GM19238 (cell line): ENCODE measurements around the gene SERPINA5.

Experiments
- DNase-seq: peaks from one replicate; pipeline ENCODE4 v3.0.0; 2011; ENCODE audit warnings: low spot score; ENCODE audit not compliant: insufficient read length

Gene SERPINA5, protein sequence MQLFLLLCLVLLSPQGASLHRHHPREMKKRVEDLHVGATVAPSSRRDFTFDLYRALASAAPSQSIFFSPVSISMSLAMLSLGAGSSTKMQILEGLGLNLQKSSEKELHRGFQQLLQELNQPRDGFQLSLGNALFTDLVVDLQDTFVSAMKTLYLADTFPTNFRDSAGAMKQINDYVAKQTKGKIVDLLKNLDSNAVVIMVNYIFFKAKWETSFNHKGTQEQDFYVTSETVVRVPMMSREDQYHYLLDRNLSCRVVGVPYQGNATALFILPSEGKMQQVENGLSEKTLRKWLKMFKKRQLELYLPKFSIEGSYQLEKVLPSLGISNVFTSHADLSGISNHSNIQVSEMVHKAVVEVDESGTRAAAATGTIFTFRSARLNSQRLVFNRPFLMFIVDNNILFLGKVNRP

DNA sequence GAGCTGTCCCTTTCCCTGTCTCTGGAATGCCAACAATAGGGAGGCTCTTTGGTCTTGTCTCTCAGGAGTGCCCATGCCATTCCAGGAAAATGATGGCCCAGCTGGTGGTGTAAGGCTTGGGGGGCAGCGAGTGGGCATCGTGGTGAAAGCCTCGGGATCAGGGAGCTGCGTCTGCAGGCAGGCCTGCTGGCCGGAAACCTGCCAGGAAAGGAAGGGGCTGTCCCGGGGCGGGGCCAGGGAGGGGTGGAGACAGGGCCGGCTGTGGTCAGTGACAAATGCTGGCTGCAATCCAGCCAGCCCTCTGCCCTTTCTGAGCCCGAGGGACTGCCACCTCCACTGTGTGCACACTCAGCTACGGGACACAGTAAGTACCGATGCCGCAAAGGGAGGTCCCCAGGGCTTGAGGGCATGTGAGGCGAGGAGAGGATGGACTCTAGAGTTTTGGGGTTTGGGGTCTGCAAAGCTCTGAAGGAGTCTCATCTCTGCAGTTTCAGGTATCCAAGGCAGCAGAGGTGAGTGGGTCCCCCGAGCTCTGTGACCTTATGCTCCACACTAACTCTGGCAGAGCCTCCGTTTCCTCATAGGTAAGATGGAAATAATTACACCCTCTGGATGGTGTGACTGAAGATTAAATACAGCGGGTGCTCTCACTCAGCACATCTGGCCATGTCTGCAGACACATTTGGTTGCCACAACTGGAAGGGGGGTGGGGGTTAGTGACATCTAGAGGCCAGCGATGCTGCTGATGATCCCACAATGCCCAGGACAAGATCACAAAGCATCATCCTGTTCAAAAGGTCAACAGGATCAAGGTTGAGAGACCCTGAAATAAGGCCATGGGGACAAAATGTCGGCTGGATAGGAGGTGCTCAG, at the start of gene SERPINA5:
SERPINA5 (plus strand) TSS at position 300 of the 873 bp plus-strand sequence. CDS start 5,937 bp downstream, outside the sequence.
- DNase-seq = no peak

DNA sequence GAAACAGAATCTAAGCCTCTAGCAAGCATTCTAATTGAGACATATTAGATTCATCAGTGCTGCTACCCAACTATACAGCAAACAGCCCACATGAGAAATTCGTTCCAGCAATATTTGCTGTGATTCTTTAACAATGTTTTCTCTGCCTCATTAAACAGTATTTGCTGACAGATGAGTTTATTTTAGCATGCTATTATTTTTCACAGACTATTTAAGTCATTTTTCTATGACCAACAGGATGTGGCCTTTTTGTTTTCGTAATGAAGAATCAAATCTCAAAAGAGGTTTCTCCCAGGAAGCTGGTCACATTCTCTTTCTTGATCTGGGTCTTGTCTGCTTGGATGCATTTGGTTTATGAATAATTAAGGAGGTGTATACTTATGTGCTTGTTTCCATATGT, 48.8 kb upstream of the SERPINA5 start:
- DNase-seq = no peak

DNA sequence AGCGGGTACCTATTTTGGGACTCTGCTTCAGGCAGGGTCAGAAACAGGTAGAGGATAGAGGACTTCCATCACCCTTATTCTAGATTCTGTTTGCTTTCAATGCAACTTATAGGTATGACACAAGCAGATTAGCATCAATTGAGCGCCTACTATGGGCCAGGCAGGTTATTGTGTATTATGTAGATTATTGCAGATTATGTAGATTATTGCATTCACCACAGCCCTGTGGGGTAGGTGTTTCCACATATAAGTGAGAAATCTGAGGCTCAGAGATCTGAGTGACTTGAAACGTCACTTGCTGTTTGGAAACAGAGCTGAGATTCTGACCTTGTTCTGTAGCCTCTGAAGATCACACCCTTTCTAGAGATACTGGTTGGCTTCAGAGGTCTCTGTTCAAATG, 45.7 kb upstream of the SERPINA5 start:
- DNase-seq = no peak

DNA sequence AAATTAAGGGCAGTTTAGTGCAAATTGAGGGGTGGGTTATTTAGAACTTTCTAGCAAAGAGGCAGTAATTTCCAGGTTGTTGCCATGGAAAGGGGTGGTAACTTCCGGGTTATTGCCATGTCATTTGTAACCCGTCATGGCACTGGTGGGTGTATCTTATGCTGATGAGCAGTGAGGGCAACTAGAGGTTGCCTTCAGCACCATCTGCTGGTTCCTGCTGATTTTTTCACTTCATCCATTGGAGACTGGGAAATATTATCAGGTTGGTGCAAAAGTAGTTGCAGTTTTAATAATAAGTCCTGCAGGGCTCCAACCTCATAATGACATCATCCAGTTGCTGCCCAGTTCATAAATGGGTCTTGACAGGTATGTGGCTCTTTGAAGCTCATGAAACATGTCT, 44.4 kb upstream of the SERPINA5 start:
- no peak for DNase-seq

DNA sequence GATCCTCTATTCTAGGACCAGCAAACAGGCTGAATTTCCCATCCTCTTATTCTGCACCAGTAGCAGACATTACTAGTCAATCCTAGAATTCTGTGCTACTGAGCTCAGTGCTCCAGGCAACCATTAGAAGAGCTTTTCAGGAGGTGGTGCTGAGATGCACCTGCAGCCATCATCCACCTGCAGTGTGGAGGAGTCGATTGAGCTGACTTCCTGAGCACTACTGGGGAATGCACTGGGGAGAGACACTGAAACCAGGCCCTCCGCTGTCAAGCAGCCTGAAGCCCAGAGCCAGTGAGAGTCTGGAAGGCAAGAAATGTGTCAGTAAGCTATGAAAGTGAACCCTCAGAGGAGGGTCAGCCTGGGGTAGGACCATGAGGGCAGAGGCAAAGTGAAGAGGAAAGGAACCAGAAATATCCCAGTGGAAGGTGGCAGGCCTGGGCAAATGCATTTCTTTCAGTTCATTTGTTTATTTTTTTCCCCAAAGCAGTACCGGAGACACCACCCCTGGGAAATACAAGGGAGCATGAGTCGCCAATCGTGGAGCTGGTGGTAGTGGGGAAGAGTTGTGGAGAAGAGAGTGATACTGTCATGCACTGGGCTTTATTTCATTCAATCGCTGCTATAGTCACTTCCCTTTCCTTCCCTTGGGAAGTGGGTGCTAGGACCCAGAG, 43.0 kb upstream of the SERPINA5 start:
- DNase-seq = no peak

DNA sequence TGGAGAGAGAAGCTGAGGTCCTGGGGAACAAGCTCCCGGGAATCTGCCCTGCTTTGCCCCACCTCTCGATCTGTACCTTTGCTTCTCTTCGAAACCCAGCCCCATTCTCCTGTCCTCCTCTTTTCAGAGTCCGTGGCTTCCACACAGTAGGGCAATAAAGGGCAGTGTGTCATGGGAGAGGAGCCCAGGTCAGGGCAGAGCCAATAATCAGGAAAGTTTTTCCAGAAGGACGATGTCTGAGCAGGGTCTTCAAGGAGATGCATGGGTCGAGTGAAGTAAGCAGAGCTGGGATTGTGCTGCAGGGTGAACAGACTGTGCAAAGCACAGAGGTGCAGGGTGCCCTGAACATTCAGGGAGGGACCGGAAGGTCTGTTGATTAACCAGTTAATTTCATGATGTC, 42.0 kb upstream of the SERPINA5 start:
- DNase-seq = no peak

DNA sequence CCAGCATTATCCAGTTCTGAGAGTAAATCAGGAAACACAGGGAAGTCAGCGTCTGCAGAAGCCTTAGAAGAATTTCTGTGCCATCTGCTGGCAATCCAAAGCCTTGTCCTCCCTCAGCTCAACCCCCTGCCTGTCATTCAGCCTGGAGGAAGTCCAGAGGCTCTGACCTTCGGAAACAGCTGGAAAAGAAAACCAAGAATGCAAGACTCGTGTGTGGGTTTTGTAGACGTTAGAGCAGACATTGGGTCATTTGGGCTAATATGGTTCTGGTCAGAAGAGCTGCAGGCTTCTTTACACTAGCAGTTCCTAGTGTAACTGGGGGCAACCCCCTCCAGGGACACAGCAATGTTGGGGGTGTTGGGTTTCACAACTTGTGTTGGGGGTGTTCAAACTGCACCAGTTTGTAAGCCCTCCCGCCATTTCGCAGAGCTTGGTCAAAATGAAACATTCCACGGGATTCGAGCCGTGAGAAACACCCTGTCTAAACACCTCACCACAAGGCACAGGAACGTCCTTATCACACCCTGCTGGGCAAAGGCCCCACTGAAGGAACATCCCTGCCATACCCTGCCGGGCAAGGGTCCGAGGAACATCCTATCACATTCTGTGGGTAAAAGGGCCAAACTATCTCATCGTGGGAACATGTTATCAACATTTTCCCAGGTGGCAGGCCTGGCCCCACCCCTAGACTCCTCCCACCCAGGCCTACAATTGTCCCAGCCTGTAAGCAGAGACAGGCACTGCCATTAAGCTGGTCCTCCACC, 41.0 kb upstream of the SERPINA5 start:
- DNase-seq = no peak

DNA sequence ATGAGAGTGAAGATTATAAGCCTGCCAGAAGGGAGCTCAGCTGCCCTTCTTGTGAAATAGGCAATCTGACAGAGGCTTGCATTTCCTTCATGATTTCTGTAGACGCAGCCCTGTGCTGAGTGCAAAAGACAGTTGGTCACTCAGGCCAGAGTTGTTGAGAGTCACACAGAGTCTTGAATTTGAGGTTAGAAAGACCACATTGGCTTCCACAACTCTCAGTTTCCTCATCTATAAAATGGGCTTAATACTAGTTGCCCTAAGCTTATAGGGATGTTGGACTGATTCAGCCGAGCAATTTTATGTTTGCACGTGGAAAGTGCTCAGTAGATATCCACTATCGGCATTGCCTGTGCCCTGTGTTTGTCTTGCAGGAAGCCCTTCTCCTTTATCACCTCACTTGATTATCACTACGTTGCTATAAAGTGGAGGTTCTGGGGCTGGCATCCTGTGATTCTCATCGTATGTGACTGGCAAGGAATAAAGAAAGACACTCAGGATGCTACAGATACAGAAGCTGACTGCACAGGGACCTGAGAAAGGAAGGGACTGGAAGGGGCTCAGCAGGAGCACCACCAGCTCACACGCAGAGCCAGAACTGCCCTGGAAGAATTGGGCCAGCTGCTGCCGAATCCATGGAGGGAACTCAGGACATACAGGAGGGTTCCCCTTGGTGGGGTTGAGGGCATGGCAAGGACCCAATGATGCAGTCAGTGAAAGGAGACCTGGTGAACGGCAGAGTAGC, 39.8 kb upstream of the SERPINA5 start:
- no peak for DNase-seq

DNA sequence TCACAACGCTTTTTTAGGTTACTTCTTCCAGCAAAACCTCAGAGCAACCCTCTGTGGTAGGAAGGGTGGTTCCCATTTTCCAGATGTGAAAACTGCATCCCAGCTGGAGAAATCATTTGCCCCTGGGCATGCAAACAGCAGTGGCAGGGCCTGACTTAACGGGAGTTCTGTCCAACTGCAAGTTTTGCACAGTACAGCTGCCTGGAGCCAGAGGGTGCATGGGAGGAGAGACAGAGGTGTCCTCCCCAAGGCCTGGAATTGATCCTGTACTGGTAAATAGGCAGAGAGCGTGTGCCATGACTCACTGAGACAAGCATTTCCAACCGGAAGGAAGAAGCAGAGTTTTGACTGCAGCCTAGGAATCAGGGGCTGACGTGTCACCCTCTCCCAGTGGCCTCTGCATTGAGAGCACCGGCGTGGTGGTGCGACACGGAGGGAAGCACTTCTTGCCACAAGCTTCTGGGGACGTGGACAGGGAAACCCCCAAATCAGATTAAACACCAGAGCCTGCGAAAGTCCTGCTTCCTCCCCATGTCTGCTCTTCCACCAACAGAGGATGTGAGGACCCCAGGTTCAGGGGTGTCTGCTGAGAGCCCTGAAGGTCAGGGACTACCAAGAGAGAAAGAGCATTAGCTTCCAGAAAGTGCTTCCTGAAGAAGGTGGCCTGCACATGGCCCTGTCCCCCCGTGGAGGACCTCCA, 39.0 kb upstream of the SERPINA5 start:
- no peak for DNase-seq

DNA sequence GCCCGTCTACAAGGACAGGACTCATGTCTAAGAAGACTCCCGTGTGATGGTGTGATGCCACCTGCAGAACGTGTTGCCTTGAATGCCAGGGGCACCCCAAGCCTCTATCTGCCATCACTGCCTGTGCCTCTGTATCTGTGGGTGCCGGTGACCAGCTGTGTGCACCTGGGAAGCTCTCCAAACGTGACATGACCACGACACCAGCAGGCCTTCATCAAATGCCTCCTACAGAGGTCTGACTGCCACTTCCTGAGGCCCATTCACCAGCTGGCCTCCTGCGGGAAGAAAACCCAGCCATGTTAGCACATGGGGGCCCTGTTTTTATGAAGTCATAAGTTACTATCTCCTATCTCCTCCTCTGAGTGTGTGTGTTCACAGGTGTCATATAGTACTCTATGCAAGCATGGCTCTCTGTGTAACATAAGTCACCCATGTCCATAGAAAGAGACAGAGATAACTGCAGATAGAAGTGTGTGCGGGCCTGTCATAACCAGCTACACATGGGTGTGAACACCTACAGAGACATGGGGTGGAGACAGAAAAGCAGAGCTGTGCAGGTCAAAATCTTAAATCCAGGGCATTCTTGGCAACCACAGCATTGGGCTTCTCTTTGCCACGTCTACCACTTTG, 38.3 kb upstream of the SERPINA5 start:
- no peak for DNase-seq

DNA sequence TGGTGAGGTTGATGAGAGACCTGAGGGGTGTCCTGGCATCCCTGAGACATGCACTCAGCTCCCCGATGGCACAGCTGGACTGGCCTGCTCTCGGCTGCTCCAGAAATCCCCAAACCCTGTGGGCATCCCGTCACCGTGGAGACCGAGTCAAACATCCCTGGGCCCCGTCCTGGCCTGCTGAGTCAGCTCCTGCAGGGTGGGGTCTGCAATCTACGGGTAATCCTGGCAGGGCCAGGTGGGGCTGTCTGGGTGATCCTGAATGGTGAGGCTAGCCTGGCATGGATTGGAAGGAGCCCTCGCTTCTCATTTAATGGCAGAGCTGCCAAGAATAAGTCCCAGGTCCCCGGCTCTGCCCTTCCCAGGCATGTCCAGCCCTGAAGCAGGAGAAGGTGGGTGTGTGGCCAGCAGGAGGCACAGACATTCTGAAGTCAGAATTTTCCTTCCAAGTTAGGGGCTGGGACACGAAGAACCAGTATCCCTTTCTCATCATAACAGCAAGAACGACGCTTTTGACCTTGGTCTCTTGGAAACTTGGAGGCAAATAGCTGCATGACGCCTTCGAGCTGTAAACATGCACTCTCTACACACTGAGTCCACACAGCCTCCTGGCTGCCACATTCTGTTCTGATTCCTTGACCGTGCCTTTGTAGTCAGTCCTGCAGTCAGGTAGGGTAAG, 37.6 kb upstream of the SERPINA5 start:
- DNase-seq = no peak

DNA sequence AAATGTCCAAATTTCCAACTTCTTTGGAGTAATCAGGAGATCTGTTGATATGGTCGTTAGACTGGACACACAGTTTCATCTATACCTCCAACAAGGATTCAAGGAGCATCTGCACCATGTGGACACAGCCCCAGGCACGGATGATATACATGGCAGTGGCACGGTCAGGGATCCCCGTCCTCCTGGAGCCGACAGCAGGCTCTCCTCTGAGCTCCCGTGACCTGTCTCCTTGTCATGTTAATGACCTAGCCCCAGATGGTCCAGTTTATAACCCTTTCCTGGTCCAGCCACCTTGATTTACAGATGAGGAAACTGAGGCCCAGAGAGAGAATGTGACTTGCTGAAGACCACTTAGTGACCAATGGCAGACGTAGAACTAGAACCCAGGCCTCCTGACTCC, 36.5 kb upstream of the SERPINA5 start:
- no peak for DNase-seq

DNA sequence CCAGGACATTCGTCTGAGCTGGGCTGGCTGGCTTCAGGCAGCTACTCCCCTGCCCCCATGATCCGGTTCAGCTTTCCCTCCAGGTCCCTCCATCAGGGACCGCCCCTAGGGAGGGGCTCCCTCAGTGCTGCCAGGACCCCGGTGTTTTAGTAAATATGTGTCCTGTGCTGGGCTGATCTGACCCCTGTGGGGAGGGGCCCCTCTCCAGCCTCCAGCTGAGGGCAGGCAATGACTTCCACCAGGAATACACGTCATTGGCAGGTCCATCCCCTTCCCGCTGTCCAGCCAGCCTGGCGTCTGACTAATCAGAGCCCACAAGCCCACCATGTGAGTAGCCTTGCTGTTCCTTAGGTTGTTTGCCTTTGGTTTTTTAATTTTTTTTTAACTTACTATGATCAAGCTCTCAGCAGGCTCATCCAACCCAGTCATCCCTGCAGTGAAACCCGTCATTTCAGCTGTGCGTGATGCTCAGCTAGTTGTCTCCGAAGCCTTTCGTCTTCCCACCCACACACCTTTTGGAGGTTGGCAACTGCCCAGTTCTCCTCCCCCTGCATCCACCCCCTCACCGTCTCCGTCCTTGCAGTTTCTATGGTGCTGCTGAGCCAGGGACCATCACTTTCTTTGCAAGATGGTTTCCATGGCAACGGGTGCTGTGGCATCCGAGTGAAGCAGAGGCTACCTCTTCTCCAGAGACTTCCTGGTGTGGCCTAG, 35.9 kb upstream of the SERPINA5 start:
- no peak for DNase-seq

DNA sequence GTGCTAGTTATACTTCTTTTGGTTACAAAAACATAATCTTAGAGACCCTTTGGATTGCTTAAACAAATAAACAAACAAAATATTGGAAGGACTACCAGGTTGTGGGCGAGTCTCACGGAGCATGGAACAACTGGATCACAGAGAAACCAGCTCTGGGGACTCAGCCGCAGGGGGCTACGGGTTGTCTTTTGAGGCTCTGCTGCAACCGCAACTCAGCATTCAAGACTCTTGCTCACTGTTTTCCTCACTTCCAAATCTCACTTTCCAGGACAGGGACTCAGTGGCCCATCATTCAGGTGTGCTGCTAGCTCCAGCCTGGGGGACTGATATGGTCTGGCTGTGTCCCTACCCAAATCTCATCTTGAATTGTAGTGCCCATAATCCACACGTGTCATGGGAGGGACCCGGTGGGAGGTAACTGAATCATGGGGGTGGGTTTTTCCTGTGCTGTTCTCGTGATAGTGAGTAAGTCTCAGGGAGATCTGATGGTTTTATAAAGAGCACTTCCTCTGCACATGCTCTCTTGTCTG, 34.0 kb upstream of the SERPINA5 start:
- no peak for DNase-seq

DNA sequence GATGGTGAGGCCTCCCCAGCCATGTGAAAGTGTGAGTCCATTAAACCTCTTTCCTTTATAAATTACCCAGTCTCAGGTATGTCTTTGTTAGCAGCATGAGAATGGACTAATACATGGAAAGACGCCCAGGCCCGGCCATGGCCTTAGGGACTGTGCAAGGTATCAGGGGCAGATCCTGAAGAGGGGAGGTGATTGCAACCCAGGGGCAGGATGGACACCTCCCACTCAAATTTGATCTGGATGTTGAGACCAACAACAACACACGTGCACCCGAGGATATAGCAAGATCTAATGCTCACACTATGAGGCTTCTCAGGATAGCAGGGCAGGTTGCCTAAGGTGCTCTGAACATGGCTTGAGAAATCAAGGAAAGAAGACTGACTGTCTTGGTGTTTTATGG, 33.5 kb upstream of the SERPINA5 start:
- no peak for DNase-seq

DNA sequence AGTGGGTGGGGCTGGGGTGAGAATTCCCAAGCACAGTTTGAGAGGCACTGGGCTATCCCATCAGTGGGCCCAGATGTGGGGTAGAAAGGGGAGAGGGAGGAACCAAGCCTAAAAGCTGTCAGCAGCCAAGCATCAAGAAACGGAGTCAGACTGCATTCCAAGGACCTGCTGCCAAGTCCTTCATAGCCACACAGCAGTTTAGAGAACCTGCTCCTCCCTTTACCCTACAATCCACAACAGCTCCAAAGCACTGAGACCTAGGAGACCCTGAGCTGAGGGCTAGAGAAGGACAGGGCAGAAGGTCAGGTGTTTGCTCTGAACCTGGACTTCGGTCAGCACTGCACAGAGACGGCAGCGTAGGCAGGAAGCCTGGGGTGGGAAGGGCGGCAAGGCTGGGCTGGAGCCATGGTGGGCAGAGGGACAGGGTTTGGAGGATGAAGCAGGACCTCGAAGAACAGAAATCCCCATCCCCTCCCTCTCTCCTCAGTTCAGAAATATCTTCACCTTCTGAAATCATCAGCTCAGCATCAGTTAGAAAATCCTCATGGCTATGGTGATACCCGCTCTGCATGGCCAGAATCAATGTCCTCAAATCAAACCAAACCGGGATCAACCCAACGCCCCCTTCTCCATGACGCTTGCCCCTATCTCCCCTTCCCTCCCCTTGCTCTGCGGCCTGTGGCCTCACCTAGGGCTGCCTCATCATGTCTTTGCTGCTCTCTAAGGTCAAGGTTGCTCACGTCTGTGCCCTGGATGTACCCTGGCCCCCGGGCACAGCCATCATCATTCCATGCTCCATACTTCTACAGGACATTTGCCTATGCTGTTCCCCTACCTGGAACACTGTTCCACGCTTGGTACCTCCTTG, 32.9 kb upstream of the SERPINA5 start:
- DNase-seq = no peak
